T-helper 2 cell (primary cell): ENCODE data around the gene ADSS2.
"Not testable (repeated sequence)": the region's sequence is repeated elsewhere in the genome, so short reads cannot be mapped to it uniquely, and the experiment has no call there.

Experiments
- DNase-seq, 5 experiments: peaks; one replicate each; pipeline versions ENCODE4 v3.0.0 to v3.0.0-alpha.2; 2012 to 2022

The ADSS2 gene

GRCh38 chr1:244394826-244395765, 56.6 kb downstream of the ADSS2 start:
- DNase-seq: no peak

DNA sequence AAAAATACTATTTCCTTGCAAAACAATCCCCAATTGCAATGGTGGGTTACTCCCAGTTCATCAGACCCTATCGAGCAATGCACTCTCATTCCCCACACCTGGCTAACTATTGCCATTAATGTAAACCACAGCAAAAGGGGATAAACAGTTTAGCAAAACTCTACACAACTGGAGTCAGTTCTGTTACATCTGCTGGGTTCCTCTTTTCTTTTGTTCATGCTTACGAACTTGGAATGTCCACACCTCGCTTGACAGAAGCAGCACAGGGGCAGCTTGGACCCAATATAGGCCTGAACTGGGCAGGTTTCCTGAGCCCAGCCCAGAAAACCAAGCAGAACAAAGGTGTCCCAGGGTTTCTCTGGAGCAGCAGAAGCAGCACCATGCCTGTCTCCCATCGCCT, 57.4 kb downstream of the ADSS2 start:
- DNase-seq: no peak

DNA sequence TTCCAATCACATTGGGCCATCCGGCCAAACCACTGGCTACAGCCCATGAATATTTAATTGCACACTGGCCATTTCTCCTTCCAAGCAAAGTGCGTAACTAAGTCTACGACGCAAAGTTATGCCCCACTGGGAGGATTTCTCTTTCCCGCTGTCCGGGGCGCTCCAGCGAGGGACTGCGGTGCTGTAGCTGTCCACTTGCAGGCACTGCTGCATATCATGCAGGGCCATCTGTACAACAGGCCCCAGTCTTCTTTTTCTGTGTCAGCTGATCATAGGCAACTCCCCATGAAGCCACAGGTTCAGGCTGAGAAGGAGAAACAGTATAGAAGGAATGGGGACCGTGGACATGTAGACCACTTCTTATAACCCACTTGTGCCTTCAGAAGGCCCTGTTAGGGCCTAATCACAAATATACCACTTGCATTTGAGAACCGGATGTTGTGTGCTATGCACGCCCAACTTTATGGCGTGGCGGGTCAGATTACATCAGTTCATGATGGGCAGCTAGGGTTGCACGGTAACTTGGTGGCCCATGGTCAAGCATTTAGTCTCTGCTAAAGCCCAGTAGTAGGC, 58.0 kb downstream of the ADSS2 start:
- DNase-seq: no peak

- no peak for DNase-seq
These were observed 59.9 kb downstream of the ADSS2 start for GRCh38 chr1:244391761-244392160.

- DNase-seq: no peak
These were observed 62.7 kb downstream of the ADSS2 start for GRCh38 chr1:244388961-244389360.

DNA sequence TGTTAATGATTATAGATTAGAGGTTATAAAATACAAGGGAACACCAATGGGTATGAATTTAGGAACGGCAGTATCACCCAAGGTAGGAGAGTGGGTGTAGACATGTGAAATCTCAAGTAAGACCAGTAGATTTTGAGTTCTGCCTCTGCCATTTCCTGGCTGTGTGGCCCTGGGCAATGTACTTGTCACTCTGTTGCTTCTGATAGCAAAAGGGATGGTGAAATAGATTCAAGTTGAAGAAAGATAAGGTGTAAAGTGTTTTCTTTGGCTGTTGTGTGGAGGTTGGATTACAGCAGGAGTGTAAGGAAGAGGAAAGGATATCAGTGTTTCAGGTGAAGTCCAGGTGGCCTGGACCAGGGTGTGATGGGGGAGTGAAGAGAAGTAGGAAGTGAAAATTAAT, 64.3 kb downstream of the ADSS2 start:
- DNase-seq: no peak

- no peak for DNase-seq
These were observed 65.1 kb downstream of the ADSS2 start for GRCh38 chr1:244386595-244386994.

GRCh38 chr1:244384066-244384465, 67.6 kb downstream of the ADSS2 start:
- no peak for DNase-seq

GRCh38 chr1:244383278-244383884, 68.3 kb downstream of the ADSS2 start:
- DNase-seq: no peak

DNA sequence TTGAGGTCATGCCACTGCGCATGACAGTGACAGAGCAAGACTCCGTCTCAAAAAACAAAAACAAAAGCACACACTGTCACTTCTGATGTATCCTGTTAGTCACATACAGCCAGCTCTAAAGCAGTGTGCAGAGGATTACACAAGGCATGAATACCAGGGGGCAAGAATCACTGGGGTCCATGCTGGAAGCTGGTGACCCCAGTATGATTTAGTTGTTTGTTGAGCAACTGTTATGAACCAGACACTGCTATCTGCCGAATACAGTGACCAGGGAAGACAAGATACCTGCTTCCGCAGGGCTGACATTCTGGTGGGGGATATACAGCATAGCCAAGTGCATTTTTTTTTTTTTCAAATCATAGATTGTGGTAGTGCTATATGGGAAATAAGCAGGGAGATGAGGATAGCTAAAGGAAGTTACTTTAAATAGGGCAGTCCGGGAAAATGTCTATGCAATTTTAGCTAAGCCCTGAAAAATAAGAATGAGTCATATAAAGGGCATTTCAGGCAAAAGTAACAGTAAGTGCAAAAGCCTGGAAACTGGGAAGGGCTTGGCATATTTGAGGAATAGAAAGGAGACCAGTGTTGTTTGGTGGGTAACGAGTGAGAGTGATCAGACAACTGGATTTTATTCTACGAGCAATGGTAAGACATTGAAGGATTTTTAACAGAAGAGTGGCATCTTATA, 69.7 kb downstream of the ADSS2 start:
- DNase-seq: no peak

GRCh38 chr1:244376126-244376525, 75.6 kb downstream of the ADSS2 start:
- no peak for DNase-seq

- no peak for DNase-seq
These were observed 76.7 kb downstream of the ADSS2 start for GRCh38 chr1:244375051-244375450.

DNA sequence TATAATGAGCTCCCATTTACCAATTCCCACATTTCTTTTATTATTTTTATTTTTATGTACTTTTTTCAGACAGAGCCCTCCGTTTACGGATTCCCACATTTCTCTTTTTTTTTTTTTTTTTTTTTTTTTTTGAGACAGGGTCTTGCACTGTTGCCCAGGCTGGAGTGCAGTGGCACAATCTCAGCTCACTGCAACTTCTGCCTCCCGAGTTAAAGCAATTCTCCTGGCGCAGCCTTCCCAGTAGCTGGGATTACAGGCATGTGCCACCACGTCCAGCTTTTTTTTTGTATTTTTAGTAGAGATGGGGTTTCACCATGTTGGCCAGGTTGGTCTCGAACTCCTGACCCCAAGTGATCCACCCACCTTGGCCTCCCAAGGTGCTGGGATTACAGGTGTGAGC, 77.2 kb downstream of the ADSS2 start:
- not testable (repeated sequence) for DNase-seq

DNA sequence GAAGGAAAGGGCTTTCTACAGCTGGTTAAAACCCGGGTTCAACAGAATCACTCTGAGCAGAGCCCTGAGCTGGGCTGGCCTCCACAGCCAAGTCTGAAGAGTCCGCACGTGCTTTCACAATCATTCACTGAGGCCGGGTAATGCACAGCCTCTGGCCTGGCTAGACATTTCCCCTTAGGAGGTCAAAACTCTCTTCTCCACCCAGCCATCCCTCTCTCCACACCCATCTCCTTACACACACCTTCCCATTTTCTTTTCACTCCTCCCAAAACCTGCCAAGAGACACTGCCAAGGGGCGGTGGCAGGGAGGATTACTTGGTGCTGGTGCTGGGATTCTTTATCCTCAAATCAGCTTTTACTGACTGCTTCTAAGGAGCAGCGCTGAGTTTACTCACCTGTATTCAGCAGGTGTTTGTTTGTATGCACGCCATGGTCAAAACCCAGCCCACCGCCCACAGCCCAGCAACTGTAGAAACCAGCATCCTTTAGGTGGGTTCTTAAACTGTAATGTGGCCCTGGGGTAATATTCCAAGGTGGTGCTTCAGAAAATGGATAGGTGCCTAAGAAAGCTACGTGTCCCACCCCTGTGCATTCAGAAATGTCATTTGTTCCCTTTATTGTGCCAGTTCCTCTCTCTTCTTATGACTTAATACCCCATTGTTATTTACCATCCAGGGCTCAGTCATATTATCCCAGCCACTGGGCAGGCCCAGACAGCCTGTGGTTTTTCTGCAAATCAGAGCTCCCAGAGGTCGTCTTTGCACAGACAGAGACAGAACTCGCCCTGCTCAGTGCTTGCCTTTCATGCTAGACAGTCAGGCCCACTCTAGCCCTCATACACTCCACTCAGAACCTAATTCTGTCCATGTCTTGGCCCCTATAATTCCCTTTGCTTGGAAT, 80.2 kb downstream of the ADSS2 start:
- DNase-seq: peak in 1 of 5 experiments; percentile 42

GRCh38 chr1:244370060-244370637, 81.6 kb downstream of the ADSS2 start:
- DNase-seq: no peak

GRCh38 chr1:244369256-244370057, 82.3 kb downstream of the ADSS2 start:
- no peak for DNase-seq

GRCh38 chr1:244368279-244368678, 83.4 kb downstream of the ADSS2 start:
- no peak for DNase-seq

DNA sequence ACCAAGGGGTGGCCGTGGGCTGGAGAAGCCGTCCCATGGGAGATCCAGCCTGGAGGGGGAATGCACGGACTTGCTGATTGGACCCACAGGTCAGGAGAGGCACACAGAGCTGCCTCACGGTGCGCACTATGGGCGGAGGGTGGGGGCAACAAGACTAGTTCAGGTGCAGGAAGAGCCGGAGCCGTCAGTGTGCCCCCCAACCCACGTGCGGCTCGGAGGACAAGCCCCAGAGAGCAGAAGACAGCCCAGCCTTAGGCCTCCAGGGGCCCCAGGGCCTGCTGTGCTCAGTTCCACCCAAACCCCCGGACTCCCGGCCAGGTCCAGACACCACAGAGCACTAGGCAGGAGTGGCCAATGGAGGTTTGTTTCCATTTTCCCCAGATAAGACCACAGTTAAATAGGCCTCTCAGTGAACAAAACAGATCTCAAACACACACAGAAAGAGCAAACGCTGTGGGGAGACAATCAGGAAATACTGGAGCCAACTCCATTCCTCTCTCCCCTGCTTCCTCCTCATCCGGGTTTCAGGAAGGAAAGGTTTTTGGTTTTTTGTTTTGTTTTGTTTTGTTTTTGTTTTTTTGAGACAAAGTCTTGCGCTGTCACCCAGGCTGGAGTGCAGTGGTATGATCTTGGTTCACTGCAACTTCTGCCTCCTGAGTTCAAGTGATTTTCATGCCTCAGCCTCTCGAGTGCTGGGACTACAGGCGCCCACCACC, 84.2 kb downstream of the ADSS2 start:
- DNase-seq: no peak

DNA sequence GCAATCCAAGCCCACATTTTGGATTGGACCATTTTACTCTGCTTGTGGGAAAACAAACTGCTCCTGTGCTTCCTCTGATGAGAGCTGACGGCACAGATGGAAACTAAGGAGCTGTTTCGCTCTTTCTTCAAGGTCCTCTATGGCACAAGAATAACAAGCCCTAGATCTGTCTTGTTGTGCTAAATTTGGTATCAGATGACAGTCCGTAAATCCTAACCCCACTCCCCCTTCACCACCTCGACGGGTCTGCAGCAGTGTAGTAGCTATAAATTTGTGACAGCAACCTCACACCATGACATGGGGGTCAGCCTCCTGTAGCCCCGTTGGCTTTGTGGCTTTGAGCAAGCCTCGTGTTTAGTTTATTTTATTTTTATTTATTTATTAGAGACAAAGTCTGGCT, 85.9 kb downstream of the ADSS2 start:
- no peak for DNase-seq

GRCh38 chr1:244365262-244365661, 86.4 kb downstream of the ADSS2 start:
- DNase-seq: not testable (repeated sequence)
